SU-DHL-6 (cell line): ENCODE data around the gene CKMT2.
A peak's percentile ranks its signal among the peaks of the same experiment; 100 is the strongest.

ENCODE experiments used
- CTCF ChIP-seq: fragments of 200-600 bp; sonication (generic); IDR thresholded peaks from one replicate; pipeline ENCODE4 v1.5.1; 2017; ENCODE audit warnings: antibody characterized with exemption, mild to moderate bottlenecking, low read length, moderate library complexity; ENCODE audit not compliant: insufficient read depth, poor library complexity, severe bottlenecking
- EZH2phosphoT487 ChIP-seq: fragments of 200-600 bp; sonication (generic), shearing (Covaris generic); conservative IDR thresholded peaks from 2 replicates; pipeline ENCODE4 v1.6.1; 2018; ENCODE audit warnings: mild to moderate bottlenecking, antibody characterized with exemption, low read length, moderate library complexity, mixed read lengths

GRCh38 chr5:81194633-81195334 is 38.3 kb upstream of the CKMT2 start:
- TF ChIP-seq CTCF (peak; percentile 84), EZH2phosphoT487 (no peak)
